ENCODE measurements around the gene FITM1. TPM values are rescaled to one million over a fixed set of nuclear protein-coding genes. Genes with fewer than 3 reads are reported as not detected.

The FITM1 gene
- polyA plus RNA-seq, 3 donors: 2.1 TPM; not detected in 2

DNA sequence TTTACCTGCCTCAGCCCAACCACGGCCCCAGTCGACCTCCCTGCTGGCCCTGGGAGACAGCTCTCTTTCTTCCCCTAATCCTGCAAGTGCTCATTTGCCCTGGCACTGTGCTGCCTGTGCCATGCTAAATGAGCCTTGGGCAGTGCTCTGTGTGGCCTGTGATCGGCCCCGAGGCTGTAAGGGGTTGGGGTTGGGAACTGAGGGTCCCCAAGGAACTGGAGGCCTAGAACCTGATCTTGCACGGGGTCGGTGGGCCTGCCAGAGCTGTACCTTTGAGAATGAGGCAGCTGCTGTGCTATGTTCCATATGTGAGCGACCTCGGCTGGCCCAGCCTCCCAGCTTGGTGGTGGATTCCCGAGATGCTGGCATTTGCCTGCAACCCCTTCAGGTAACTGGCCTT, 19.6 kb downstream of the FITM1 start:
- Histone ChIP-seq H3K4me3 (replicated peaks in 1 of 3; ENCODE audit: low read depth in 2 of 3, low read length in 3 of 3) (no peak overlapping the region), H3K79me2 (ENCODE audit: insufficient read depth, low read length) (peaks cover 62% of the 10 kb centered on the region), H2AFZ (ENCODE audit: insufficient read depth, low read depth, low read length, poor library complexity, severe bottlenecking) (no peak overlapping the region), H3K9ac (ENCODE audit: insufficient read depth, low read length, poor library complexity, severe bottlenecking) (no peak overlapping the region), H3K27ac (ENCODE audit: low read depth in 1 of 2, low read length in 2 of 2) (peak overlapping the region in 1 of 2 donors; percentile 26), H4K20me1 (ENCODE audit: insufficient read depth, low read length) (peaks cover 59% of the 10 kb centered on the region), H3K9me3 (replicated peaks in 1 of 2; ENCODE audit: control insufficient read depth in 1 of 2, insufficient read depth in 1 of 2, low read length in 2 of 2) (no peaks in the 10 kb centered on the region), H3K36me3 (replicated peaks in 1 of 2; ENCODE audit: control insufficient read depth in 1 of 2, insufficient read depth in 2 of 2, low read length in 2 of 2) (peaks cover 52 to 58% of the 10 kb centered on the region in 2 donors), H3K4me2 (replicated peaks; ENCODE audit: extremely low read depth, low read length, poor library complexity, severe bottlenecking) (no peak overlapping the region), H3K4me1 (ENCODE audit: control insufficient read depth in 1 of 2, insufficient read depth in 2 of 2, low read length in 2 of 2) (peaks cover 23 to 31% of the 10 kb centered on the region in 2 donors), H3K27me3 (ENCODE audit: control insufficient read depth in 2 of 2, insufficient read depth in 2 of 2, low read length in 2 of 2) (no peaks in the 10 kb centered on the region)
- intact Hi-C loops (cut with micrococcal nuclease): no loop called here
- 98% methylated on average over 7 of the region's 9 CpGs for WGBS (ENCODE audit: insufficient coverage)
- Mint-ChIP-seq H3K4me1 (peaks cover 30% of the 10 kb centered on the region), H3K4me3 (no peak overlapping the region), H3K36me3 (peaks cover 54 to 64% of the 10 kb centered on the region in 2 donors), H3K27me3 (ENCODE audit: low read depth in 3 of 3) (peaks cover 0 to 2% (median 0%) of the 10 kb centered on the region in 3 donors), H3K27ac (peak overlapping the region in 2 of 7 donors; percentile 3 to 63), H3K9me3 (no peaks in the 10 kb centered on the region)
- peak in 1 of 3 donors; percentile 2 for DNase-seq
- TF ChIP-seq, protein P1, sequence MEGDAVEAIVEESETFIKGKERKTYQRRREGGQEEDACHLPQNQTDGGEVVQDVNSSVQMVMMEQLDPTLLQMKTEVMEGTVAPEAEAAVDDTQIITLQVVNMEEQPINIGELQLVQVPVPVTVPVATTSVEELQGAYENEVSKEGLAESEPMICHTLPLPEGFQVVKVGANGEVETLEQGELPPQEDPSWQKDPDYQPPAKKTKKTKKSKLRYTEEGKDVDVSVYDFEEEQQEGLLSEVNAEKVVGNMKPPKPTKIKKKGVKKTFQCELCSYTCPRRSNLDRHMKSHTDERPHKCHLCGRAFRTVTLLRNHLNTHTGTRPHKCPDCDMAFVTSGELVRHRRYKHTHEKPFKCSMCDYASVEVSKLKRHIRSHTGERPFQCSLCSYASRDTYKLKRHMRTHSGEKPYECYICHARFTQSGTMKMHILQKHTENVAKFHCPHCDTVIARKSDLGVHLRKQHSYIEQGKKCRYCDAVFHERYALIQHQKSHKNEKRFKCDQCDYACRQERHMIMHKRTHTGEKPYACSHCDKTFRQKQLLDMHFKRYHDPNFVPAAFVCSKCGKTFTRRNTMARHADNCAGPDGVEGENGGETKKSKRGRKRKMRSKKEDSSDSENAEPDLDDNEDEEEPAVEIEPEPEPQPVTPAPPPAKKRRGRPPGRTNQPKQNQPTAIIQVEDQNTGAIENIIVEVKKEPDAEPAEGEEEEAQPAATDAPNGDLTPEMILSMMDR (IDR thresholded peaks at IDR 0.05): no peak

DNA sequence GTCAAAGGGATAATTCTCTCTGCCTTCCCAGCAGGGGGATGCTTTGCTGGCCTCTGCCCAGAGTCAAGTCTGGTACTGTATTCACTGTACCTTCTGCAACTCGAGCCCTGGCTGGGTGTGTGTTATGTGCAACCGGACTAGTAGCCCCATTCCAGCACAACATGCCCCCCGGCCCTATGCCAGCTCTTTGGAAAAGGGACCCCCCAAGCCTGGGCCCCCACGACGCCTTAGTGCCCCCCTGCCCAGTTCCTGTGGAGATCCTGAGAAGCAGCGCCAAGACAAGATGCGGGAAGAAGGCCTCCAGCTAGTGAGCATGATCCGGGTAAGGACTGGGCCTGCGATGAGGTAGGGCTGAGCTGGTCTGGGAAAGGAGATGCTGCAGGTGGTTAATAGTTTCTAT, 20.1 kb downstream of the FITM1 start:
- peak overlapping the region in 1 of 2 donors; percentile 26 for H3K27ac ChIP-seq (ENCODE audit: low read depth in 1 of 2, low read length in 2 of 2)
- H3K4me3 ChIP-seq (replicated peaks in 1 of 3; ENCODE audit: low read depth in 2 of 3, low read length in 3 of 3): no peak overlapping the region
- H3K27me3 Mint-ChIP-seq (ENCODE audit: low read depth in 3 of 3): peaks cover 0 to 2% (median 0%) of the 10 kb centered on the region in 3 donors
- no peaks in the 10 kb centered on the region for H3K9me3 ChIP-seq (replicated peaks in 1 of 2; ENCODE audit: control insufficient read depth in 1 of 2, insufficient read depth in 1 of 2, low read length in 2 of 2)
- H4K20me1 ChIP-seq (ENCODE audit: insufficient read depth, low read length): peaks cover 53% of the 10 kb centered on the region
- H3K9ac ChIP-seq (ENCODE audit: insufficient read depth, low read length, poor library complexity, severe bottlenecking): no peak overlapping the region
- peaks cover 57 to 63% of the 10 kb centered on the region in 2 donors for H3K36me3 ChIP-seq (replicated peaks in 1 of 2; ENCODE audit: control insufficient read depth in 1 of 2, insufficient read depth in 2 of 2, low read length in 2 of 2)
- intact Hi-C loops (cut with micrococcal nuclease): no loop called here
- peaks cover 57% of the 10 kb centered on the region for H3K79me2 ChIP-seq (ENCODE audit: insufficient read depth, low read length)
- TF ChIP-seq, protein P1 (IDR thresholded peaks at IDR 0.05): no peak
- DNase-seq: peak in 1 of 3 donors; percentile 2
- peaks cover 55 to 69% of the 10 kb centered on the region in 2 donors for H3K36me3 Mint-ChIP-seq
- no peak overlapping the region for H3K4me2 ChIP-seq (replicated peaks; ENCODE audit: extremely low read depth, low read length, poor library complexity, severe bottlenecking)
- no peaks in the 10 kb centered on the region for H3K9me3 Mint-ChIP-seq
- no peak overlapping the region for H2AFZ ChIP-seq (ENCODE audit: insufficient read depth, low read depth, low read length, poor library complexity, severe bottlenecking)
- no peaks in the 10 kb centered on the region for H3K27me3 ChIP-seq (ENCODE audit: control insufficient read depth in 2 of 2, insufficient read depth in 2 of 2, low read length in 2 of 2)
- WGBS (ENCODE audit: insufficient coverage): 98% methylated on average over 7 of the region's 9 CpGs
- H3K27ac Mint-ChIP-seq: peak overlapping the region in 1 of 7 donors; percentile 58
- peaks cover 18 to 26% of the 10 kb centered on the region in 2 donors for H3K4me1 ChIP-seq (ENCODE audit: control insufficient read depth in 1 of 2, insufficient read depth in 2 of 2, low read length in 2 of 2)
- H3K4me3 Mint-ChIP-seq: peak overlapping the region in 1 of 2 donors; percentile 6
- H3K4me1 Mint-ChIP-seq: peaks cover 27% of the 10 kb centered on the region
